Osteocyte (in vitro differentiated cells): ENCODE results near the gene PLEKHN1. TPM values are rescaled to one million over a fixed set of nuclear protein-coding genes. Genes with fewer than 3 reads are reported as not detected.
"Not testable (repeated sequence)": the region's sequence is repeated elsewhere in the genome, so short reads cannot be mapped to it uniquely, and the experiment has no call there.

Source experiments
- DNase-seq: peaks from one replicate; pipeline ENCODE4 v3.0.0; 2021; ENCODE audit warnings: mixed read lengths; ENCODE audit not compliant: unreplicated experiment; ENCODE audit errors: extremely low spot score
- H3K27ac Mint-ChIP-seq: one replicate; pipeline ENCODE4 v1.8.0; 2021; ENCODE audit warnings: mild to moderate bottlenecking, mixed read lengths; ENCODE audit not compliant: unreplicated experiment
- H3K27me3 Mint-ChIP-seq: one replicate; pipeline ENCODE4 v1.8.0; 2021; ENCODE audit warnings: mixed read lengths; ENCODE audit not compliant: unreplicated experiment
- H3K36me3 Mint-ChIP-seq: one replicate; pipeline ENCODE4 v1.8.0; 2021; ENCODE audit warnings: mixed read lengths; ENCODE audit not compliant: unreplicated experiment
- H3K4me1 Mint-ChIP-seq: one replicate; pipeline ENCODE4 v1.8.0; 2021; ENCODE audit warnings: mixed read lengths; ENCODE audit not compliant: unreplicated experiment
- H3K4me3 Mint-ChIP-seq: one replicate; pipeline ENCODE4 v1.8.0; 2021; ENCODE audit warnings: mild to moderate bottlenecking, moderate library complexity, mixed read lengths; ENCODE audit not compliant: unreplicated experiment
- H3K9me3 Mint-ChIP-seq: one replicate; pipeline ENCODE4 v1.8.0; 2021; ENCODE audit warnings: mixed read lengths; ENCODE audit not compliant: unreplicated experiment
- CTCF ChIP-seq: fragments of 200-600 bp; sonication (generic); IDR thresholded peaks from 2 replicates; pipeline ENCODE4 v1.5.0; 2021; ENCODE audit warnings: antibody characterized with exemption, mild to moderate bottlenecking, moderate library complexity
- total RNA-seq: library from RNA; stranded (reverse); gene quantifications from 2 replicates; pipeline ENCODE4 v1.2.1, GENCODE V29; 2021

PLEKHN1 gene
- total RNA-seq, 1 donor from 2014 or later = 0.21 TPM

- Mint-ChIP-seq H3K27ac (no peak overlapping the region), H3K27me3 (no peaks in the 10 kb centered on the region), H3K9me3 (no peaks in the 10 kb centered on the region), H3K36me3 (no peaks in the 10 kb centered on the region), H3K4me3 (no peak overlapping the region), H3K4me1 (peaks cover 5% of the 10 kb centered on the region)
- DNase-seq = no peak
- no peak for TF ChIP-seq CTCF
Measured at GRCh38 chr1:974293-974640, 8.0 kb downstream of the PLEKHN1 start.

DNA sequence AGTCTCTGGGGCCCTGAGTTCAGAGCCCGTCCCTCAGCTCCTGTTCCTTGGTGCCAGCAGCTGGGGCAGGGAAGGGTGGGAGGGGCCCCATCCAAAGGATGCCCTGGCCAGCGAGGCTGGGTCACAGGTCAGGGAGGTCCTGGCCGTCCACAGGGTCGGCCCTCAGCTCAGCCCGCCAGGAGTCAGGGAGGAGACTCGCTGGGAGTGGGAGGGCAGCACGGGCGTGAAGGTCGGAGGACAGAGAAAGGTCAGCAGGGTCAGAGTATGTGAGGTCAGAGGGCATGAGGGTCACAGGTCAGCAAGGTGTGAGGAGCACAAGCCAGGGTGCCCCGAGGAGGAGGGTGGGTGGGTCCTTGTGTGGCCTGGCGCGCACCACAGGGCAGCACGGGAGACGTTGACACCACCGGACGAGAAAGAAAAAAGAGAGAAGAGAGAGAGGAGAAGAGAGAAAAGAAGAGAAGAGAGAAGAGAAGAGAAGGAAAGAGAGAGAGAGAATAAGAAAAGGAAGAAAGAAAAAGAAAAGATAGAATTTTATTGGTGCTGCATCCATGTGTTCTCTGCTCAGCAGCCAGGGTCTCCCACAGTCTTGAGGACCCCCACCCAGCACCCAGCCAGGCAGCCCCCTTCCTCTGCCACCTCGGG lies 8.5 kb downstream of the PLEKHN1 start:
- H3K36me3 Mint-ChIP-seq = no peaks in the 10 kb centered on the region
- no peaks in the 10 kb centered on the region for H3K27me3 Mint-ChIP-seq
- H3K27ac Mint-ChIP-seq = no peak overlapping the region
- no peak overlapping the region for H3K4me3 Mint-ChIP-seq
- H3K9me3 Mint-ChIP-seq = no peaks in the 10 kb centered on the region
- DNase-seq = no peak
- peaks cover 5% of the 10 kb centered on the region for H3K4me1 Mint-ChIP-seq
- no peak for TF ChIP-seq CTCF

DNA sequence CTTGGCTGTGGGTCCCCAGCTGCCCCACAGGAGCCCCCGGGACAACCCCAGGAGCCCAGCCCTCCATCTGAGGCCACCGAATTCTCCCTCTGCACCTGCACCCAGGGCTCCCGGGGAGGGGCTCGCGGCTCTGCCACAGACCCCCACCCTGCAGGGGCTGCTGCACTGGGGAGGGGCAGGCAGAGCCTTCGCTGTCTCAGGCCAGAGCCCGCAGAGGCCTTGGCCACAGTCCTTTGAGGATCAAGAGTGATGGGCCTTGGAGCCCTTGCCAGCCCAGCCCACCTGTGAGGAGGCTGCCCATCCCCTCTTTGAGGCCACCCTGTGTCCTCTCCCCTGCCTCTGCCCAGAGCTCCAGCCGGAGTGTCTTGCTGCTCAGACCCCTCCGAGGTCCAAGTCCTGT lies 9.1 kb downstream of the PLEKHN1 start:
- Mint-ChIP-seq H3K27ac (no peak overlapping the region), H3K4me1 (peaks cover 5% of the 10 kb centered on the region)
- no peak for DNase-seq

DNA sequence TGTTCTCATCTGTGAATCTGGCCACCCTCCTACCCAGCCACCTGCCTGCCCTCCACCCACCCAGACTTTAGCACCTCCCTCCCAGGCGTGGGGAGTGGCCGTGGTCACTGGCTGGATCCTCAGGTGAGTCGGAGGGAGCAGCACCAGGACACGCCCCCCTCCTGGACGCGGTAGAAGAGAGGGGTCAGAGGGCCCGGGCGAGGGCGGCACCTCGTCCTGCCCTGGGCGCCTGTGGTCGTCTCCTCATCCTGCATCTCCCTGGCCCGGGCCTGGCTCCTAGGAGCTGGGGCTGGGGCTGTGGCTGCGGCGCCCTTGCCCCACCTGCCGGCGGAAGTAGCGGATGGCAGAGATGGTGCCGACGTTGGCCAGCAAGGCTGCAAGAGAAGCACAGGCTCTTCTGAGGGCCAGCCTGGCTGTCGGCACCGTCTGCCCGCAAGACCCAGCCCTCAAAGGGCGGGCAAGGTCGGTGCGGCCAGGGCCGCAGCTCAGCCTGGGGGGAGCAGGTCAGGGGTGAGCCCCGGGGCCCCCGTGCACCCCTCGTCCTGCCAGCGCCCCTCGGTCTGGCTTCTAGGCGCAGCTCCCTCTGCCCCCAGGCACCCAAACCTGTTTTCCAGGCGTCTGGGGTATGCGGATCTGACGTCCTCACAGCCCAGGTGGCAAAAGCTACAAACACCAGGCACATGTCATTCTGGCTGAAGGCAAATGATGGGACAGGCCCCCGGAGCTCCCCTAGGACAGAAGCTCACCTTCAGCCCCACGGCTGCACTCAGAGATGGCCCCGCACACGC lies 9.8 kb downstream of the PLEKHN1 start:
- Mint-ChIP-seq H3K27me3 (no peaks in the 10 kb centered on the region), H3K4me1 (peaks cover 5% of the 10 kb centered on the region), H3K9me3 (no peaks in the 10 kb centered on the region), H3K36me3 (no peaks in the 10 kb centered on the region), H3K27ac (no peak overlapping the region), H3K4me3 (no peak overlapping the region)
- DNase-seq = no peak
- TF ChIP-seq CTCF = peak; percentile 76

More for the DNA sequence above, 9.1 kb downstream of the PLEKHN1 start:
- no peaks in the 10 kb centered on the region for H3K36me3 Mint-ChIP-seq
- no peak overlapping the region for H3K4me3 Mint-ChIP-seq
- no peaks in the 10 kb centered on the region for H3K9me3 Mint-ChIP-seq
- H3K27me3 Mint-ChIP-seq = no peaks in the 10 kb centered on the region
- TF ChIP-seq CTCF = no peak

DNA sequence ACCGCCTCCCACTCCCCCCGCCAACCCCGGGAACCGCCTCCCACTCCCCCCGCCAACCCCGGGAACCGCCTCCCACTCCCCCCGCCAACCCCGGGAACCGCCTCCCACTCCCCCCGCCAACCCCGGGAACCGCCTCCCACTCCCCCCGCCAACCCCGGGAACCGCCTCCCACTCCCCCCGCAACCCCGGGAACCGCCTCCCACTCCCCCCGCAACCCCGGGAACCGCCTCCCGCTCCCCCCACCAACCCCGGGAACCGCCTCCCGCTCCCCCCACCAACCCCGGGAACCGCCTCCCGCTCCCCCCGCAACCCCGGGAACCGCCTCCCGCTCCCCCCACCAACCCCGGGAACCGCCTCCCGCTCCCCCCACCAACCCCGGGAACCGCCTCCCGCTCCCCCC lies 10.5 kb downstream of the PLEKHN1 start:
- H3K36me3 Mint-ChIP-seq, DNase-seq, H3K4me1 Mint-ChIP-seq, H3K27me3 Mint-ChIP-seq, H3K4me3 Mint-ChIP-seq, H3K9me3 Mint-ChIP-seq, H3K27ac Mint-ChIP-seq: not testable (repeated sequence)
